Activated CD8-positive, alpha-beta memory T cell treated with anti-CD3 and anti-CD28 coated beads, Interleukin-2, amount 50 U/mL, for 24 hours (primary cell): ENCODE results near the gene TPT1.
"Not testable (repeated sequence)": the region's sequence is repeated elsewhere in the genome, so short reads cannot be mapped to it uniquely, and the experiment has no call there.

Source experiments
- DNase-seq: peaks from one replicate; pipeline ENCODE4 v3.0.0-alpha.2; 2020; ENCODE audit errors: extremely low read depth

Gene TPT1

GRCh38 chr13:45367358-45367757 is 26.4 kb upstream of the TPT1 start:
- DNase-seq, result peak; percentile 77

- no peak for DNase-seq
Measured at GRCh38 chr13:45365558-45365885, 24.5 kb upstream of the TPT1 start.

GRCh38 chr13:45364876-45365557 is 24.0 kb upstream of the TPT1 start:
- DNase-seq, result no peak

GRCh38 chr13:45362939-45363338 is 22.0 kb upstream of the TPT1 start:
- DNase-seq, result no peak

GRCh38 chr13:45361596-45362206 is 20.7 kb upstream of the TPT1 start:
- no peak for DNase-seq

- no peak for DNase-seq
Measured at GRCh38 chr13:45356966-45357672, 16.1 kb upstream of the TPT1 start.

- DNase-seq, result no peak
Measured at GRCh38 chr13:45353895-45354294, 12.9 kb upstream of the TPT1 start.

- DNase-seq, result no peak
Measured at GRCh38 chr13:45352031-45352430, 11.0 kb upstream of the TPT1 start.

GRCh38 chr13:45350152-45350551 is 9.2 kb upstream of the TPT1 start:
- DNase-seq, result no peak

GRCh38 chr13:45349438-45349837 is 8.5 kb upstream of the TPT1 start:
- no peak for DNase-seq

- DNase-seq, result not testable (repeated sequence)
Measured at GRCh38 chr13:45344064-45344463, 3.1 kb upstream of the TPT1 start.

- not testable (repeated sequence) for DNase-seq
Measured at GRCh38 chr13:45343102-45343501, 2.1 kb upstream of the TPT1 start.

- not testable (repeated sequence) for DNase-seq
Measured at GRCh38 chr13:45342668-45343067, 1.7 kb upstream of the TPT1 start.

- DNase-seq, result no peak
Measured at GRCh38 chr13:45341799-45342500, 967 bp upstream of the TPT1 start.

- DNase-seq, result peak; percentile 54
Measured at GRCh38 chr13:45340422-45341033, 455 bp downstream of the TPT1 start.

GRCh38 chr13:45339867-45340266 is 1.1 kb downstream of the TPT1 start:
- DNase-seq, result no peak

GRCh38 chr13:45339399-45339798 is 1.6 kb downstream of the TPT1 start:
- DNase-seq, result no peak

- DNase-seq, result no peak
Measured at GRCh38 chr13:45337803-45338202, 3.2 kb downstream of the TPT1 start.

GRCh38 chr13:45337395-45337794 is 3.6 kb downstream of the TPT1 start:
- no peak for DNase-seq

- no peak for DNase-seq
Measured at GRCh38 chr13:45336025-45336800, 4.8 kb downstream of the TPT1 start.

- no peak for DNase-seq
Measured at GRCh38 chr13:45335397-45336024, 5.5 kb downstream of the TPT1 start.
